NCI-H1417 treated with DMSO at 0.1 percent for 48 hours (cell line): ENCODE data around the gene SAMD11.
A peak's percentile ranks its signal among the peaks of the same experiment; 100 is the strongest.

Experiments used
- DNase-seq: peaks from one replicate; lab custom pipeline; 2025; lab: John Stamatoyannopoulos, UW

The SAMD11 gene

DNA sequence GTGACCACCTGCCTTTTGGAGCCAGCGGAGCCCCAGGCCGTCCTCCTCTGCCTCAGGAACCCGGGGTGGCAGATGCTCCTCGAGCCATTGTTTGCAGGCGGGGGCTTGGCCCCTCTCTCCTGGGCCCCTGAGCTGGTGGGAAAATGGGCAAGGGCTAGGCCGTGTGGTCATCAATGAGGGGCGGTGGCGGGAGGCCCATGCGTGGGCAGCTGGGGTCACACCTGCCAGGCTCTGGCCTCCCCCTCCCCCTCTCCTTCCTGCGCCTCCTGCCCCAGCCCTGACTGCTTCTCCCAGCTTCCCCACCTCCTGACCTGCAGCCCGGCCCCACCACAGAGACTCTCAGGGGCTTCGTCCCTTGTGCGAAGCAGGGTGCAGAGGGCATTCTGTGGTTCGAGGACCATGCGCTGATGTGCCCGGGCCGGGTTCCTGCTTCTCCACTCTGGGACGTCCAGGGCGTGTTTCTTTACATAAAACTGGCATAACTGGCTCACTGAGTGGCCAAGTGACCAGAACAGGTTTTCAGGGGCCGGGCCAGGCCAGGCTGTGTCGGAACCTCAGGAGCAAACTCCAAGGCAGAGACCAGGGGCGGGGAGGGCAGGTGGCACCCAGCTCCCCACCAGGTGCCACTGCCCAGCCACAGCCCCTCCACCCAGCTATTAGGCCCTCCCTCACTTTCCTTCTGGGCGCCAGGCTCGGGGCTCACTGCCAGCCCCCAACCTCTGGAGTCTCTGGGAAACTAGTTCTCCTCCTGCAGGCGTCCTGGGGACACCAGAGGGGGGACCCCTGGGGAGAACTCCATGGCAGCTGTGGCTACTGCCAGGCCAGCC lies 9.3 kb downstream of the SAMD11 start:
- DNase-seq = no peak

GRCh38 chr1:933603-933940 lies 9.8 kb downstream of the SAMD11 start:
- DNase-seq = no peak

DNA sequence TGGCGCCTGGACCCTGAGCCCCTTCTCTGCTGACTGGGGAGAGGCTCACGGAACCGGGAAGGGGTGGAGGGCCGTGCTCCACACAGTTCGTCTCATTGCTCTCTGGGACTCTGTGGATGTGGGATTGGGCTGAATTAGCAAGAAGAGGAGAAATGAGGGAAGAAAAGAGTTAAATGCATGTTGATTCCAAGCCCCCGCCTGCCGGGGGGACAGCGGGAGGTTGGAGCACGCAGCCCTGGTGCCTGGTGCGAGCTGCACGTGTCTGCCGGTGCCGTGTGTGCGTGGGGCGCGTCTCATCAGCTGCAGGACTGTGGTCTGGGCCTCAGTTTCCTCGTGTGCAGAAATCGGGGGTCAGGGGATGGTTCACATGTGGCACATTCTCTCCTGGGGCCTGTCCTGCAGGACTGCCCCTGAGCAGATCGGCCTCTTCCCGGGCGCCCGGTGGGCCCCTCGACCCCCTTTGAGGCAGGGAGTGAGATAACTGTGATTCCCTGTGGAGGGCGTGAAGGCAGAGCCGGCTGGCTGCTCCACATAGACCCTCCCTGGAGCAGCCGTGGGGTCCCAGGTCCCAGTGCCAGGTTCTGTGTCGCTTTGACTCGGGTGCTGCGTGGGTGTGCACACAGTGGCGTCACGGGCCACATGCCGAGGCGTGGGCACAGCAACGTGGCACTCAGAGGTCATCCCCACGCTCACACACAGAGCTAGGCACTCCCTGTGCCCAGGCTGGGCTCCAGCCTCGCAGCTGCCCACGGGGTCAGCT lies 11.4 kb downstream of the SAMD11 start:
- no peak for DNase-seq

GRCh38 chr1:935751-936231 lies 12.1 kb downstream of the SAMD11 start:
- DNase-seq = peak; percentile 52

- no peak for DNase-seq
Observed at GRCh38 chr1:936348-937264, 12.9 kb downstream of the SAMD11 start.

DNA sequence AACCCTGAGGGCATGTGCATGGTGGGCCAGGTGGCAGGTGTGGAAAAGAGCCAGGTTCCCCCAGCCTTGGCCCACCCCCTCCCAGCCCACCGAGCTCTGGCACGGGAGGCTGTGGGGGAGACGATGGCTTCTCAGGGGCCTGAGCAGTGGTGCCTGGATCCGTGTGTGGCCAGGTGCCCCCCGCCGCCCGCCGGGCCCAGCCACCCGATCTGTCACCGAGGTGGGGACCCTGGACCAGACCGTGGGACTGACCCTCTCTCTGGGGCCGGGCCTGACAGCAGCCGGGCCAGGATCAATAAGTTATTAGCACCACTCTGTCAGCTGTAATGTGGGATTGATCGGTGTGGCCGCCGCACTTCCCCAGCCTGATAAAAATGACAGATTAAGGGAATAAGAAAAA lies 13.8 kb downstream of the SAMD11 start:
- no peak for DNase-seq

DNA sequence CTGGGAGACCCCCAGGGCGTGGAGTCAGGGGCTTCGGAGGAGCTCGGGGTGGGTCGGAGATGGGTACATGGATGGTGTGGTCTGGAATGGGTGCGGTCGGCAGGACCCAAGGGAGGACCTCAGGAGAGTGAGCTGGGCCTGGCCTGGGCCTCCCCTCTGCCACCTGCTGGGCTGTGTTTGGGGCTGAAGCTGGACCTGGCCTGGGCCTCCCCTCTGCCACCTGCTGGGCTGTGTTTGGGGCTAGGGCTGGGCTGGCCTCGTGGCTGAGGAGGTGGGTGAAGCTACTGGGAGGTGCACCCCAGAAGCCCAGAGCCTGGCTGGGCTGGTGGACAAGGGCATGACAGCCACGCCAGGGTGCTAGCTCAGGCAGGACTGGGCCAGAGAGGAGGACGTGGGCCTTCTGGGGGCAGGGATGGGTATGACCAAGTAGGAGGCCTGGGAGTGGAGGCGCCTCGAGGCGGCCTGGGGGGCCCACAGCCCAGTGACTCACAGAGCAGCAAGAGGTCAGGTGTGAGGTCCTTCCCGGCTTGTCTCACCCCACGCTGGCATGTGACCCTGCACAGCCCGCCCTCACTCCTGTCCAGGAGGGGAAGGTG lies 14.5 kb downstream of the SAMD11 start:
- no peak for DNase-seq

DNA sequence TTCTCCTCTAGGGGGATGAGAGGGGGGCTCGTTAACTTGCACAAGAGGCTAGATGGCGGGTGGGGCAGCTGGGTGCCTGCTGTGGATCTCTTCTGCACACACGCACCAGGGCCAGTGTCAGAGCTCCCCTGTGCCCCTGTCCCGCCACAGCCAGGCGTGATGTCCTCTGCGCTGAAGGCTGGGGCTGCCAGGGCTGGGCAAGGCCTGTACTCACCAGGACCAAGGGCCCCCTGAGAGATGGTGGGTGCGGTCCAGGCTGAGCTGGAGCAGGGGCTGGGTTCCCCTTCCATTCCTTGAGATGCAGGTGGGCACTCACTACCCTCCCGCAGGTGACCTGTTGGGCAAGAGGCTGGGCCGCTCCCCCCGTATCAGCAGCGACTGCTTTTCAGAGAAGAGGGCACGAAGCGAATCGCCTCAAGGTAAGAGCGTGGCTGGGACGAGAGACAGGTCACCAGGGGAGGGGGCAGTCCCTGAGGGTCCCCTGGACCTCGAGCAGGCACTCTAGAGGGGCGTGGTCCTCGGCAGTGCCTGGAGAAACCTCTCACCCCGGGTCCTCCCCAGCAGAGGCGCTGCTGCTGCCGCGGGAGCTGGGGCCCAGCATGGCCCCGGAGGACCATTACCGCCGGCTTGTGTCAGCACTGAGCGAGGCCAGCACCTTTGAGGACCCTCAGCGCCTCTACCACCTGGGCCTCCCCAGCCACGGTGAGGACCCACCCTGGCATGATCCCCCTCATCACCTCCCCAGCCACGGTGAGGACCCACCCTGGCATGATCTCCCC lies 15.2 kb downstream of the SAMD11 start:
- DNase-seq = no peak

GRCh38 chr1:939511-940106 lies 15.9 kb downstream of the SAMD11 start:
- DNase-seq = no peak

GRCh38 chr1:940107-941014 lies 16.6 kb downstream of the SAMD11 start:
- DNase-seq = no peak

GRCh38 chr1:941015-941587 lies 17.4 kb downstream of the SAMD11 start:
- no peak for DNase-seq

- peak; percentile 43 for DNase-seq
Observed at GRCh38 chr1:941588-942383, 18.1 kb downstream of the SAMD11 start.

- DNase-seq = no peak
Observed at GRCh38 chr1:942411-942821, 18.7 kb downstream of the SAMD11 start.

- DNase-seq = no peak
Observed at GRCh38 chr1:942864-943533, 19.3 kb downstream of the SAMD11 start.

DNA sequence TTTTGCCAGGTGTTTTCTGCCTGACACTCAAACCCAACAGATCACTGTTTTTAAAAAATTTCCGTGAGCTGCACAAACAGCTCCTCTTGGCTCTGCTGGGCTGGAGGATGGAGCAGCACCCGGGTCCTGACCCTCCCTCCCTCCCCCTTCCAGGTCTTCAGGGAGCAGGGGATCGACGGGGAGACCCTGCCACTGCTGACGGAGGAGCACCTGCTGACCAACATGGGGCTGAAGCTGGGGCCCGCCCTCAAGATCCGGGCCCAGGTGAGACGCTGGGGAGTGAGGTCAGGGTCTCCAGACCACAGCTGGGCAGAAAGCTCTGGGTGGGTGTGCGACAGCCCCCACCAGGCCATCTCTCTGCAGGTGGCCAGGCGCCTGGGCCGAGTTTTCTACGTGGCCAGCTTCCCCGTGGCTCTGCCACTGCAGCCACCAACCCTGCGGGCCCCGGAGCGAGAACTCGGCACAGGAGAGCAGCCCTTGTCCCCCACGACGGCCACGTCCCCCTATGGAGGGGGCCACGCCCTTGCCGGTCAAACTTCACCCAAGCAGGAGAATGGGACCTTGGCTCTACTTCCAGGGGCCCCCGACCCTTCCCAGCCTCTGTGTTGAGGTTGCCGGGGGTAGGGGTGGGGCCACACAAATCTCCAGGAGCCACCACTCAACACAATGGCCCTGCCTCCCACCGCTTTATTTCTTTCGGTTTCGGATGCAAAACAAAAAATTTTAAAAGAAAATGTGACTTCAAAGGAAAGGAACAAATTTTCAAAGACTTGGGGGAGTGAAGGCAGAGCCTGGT lies 20.0 kb downstream of the SAMD11 start:
- no peak for DNase-seq

- no peak for DNase-seq
Observed at GRCh38 chr1:944341-945325, 20.9 kb downstream of the SAMD11 start.
